GM19025 (cell line): Measurements from ENCODE around the gene CCSER1.
"Not testable (repeated sequence)": the region's sequence is repeated elsewhere in the genome, so short reads cannot be mapped to it uniquely, and the experiment has no call there.

Experiments
- ATAC-seq: cut with Tn5 transposase; IDR thresholded peaks from one replicate; pipeline ENCODE4 v1.9.1; 2021; ENCODE audit warnings: mild to moderate bottlenecking, low read depth, moderate library complexity; ENCODE audit not compliant: unreplicated experiment

The CCSER1 gene

GRCh38 chr4:91434631-91435030 is 1307.4 kb downstream of the CCSER1 start:
- no peak for ATAC-seq

DNA sequence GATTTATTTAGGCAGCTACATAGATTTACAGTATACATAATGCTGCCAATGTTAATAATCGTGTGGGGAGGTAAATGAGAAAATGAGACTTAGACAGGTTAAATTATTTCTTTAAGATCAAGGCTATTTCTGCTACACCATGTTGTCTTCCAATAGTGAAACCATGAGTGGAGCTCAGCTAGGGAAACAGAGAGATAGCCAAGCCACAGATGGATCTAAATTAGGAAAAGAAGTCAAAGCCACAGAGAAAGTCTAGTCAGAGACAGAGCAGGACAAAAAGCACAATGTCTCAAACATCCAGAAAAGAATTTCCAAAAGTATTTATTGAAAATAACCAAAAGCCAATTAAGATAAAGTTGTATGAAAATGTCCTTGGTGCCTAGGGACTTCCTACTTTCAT is 1309.4 kb downstream of the CCSER1 start:
- no peak for ATAC-seq

DNA sequence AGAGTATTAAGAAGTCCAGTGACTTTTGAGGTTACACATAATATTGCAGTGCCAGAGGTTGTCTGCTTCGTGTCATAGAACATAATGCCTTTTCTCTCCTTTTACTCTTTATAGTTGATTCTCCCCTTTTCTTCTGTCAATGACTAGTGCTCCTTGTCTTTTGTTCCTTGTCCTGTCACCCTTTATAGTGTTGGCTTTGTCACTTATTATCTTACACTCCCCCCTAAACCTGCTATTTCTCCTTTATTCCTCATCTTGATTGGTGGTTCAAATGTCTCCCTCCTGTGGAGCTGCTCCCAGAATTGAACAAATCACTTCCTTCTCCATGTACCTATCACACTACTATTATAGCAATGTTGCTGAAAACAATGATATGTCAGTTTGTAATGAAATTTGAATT is 1320.0 kb downstream of the CCSER1 start:
- ATAC-seq = no peak

- ATAC-seq = no peak
Observed at GRCh38 chr4:91448668-91449330, 1321.6 kb downstream of the CCSER1 start.

GRCh38 chr4:91454111-91454510 is 1326.9 kb downstream of the CCSER1 start:
- no peak for ATAC-seq

GRCh38 chr4:91462566-91462965 is 1335.4 kb downstream of the CCSER1 start:
- ATAC-seq = not testable (repeated sequence)

DNA sequence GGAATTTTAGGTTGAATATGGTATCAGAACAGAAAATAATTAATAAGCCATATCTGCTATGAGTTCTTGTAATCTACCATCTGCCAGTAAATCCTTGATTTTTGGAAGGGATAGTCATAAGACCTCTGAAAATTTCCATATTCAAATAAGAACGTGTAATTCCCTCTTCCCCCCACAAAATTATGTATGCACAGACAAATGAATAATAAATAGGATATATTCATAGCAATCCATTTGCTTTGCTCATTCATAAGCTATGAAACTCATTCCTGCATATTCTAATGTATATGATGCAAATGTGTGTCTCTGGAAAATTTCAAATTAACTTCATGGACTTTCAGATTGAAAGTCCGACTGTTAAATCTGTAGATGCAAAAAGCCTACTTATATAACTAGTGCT is 1343.5 kb downstream of the CCSER1 start:
- no peak for ATAC-seq

GRCh38 chr4:91471280-91471679 is 1344.1 kb downstream of the CCSER1 start:
- ATAC-seq = no peak

DNA sequence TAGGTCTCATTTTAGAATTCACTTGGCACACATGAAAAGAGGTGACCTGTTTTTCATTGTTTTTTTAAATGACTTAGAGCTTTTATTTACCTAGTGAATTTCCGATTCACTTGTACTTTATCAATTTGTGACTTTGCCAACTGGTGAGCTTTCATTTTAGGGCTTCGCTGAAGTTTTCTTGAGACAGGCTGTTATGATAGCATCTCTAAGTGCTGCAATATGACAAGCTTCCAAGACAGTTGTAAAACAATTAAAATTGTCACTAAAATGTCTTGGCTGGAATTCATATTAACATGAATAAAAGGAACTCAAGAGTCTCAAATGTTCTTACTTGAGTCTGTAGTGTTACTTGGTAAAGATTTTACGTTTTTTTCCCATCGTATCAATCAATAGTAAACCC is 1344.9 kb downstream of the CCSER1 start:
- ATAC-seq = no peak

DNA sequence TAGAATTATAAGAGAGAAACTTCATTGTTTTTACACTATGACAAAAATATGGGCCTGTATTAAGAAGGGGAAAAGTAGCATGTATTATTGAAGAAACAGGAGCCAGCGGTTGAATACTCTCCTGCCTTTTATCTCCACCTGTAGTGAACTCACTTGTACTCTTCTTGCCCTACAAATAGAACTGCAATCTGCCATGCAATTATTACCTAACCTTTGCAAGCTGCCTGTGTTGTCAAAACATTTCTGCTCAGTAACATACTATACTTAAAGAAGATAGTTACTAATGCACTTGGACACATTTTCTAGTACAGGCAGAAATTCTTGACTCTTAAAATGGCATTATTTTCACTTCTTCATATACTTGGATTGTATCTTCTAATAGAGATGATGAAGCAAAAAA is 1358.2 kb downstream of the CCSER1 start:
- ATAC-seq = no peak

DNA sequence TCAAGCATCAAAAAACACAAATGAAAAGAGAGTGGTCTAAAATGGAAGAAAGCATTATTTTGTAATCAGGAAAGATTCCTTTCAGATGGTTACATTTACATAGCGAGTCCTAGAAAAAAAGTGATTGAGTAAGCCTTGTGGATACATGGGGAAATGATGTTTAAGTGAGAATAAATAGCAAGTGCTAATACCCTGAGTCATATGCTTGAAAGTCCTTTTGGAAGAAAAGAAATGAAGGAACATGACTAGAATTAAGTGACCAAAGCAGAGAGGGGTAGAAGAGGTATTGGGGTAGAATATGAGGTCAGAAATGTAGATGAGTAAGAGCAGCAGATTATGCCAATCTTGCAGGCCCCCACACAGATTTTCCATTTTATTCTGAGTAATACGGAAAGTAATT is 1361.8 kb downstream of the CCSER1 start:
- no peak for ATAC-seq

DNA sequence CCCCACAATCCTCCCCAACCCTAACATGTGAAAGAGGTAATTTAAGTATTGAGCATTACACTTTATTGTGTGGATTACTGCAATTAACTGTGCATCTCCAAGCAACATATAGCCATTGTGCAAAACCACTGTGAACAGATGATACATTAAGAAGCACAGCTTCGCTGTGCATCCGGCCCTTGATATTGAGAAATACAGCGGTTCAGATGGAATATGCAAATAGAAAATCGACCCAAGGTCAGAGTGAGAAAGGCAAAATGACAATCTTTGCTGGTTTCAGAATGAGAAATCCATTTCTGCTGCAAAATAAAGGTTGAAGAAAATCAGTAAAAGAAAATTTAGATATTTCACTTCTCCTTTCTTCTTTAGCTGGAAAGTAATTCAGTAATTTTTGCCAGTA is 1370.7 kb downstream of the CCSER1 start:
- no peak for ATAC-seq

GRCh38 chr4:91502365-91502764 is 1375.2 kb downstream of the CCSER1 start:
- ATAC-seq = no peak

GRCh38 chr4:91513326-91513725 is 1386.1 kb downstream of the CCSER1 start:
- ATAC-seq = no peak

GRCh38 chr4:91519155-91519554 is 1392.0 kb downstream of the CCSER1 start:
- no peak for ATAC-seq

GRCh38 chr4:91525621-91526020 is 1398.4 kb downstream of the CCSER1 start:
- ATAC-seq = no peak

DNA sequence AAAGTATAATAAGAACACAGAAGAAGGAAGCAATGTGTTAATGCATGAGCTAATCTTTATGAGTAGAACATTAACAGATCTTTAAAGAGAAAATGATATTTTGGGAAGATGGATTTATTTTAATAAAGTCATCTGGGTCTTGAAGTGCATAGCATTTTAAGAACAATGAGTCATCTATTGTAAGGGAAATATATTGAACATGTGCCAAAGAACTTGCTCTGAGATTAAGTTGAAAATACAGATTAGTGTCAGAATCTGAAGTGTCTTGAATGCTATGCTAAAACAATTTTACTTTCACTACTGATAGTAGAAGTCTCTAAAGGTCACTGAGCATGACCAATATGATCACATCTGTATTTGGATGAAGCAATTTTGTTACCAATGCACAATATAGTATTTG is 1399.9 kb downstream of the CCSER1 start:
- no peak for ATAC-seq

GRCh38 chr4:91567594-91567993 is 1440.4 kb downstream of the CCSER1 start:
- ATAC-seq = no peak

DNA sequence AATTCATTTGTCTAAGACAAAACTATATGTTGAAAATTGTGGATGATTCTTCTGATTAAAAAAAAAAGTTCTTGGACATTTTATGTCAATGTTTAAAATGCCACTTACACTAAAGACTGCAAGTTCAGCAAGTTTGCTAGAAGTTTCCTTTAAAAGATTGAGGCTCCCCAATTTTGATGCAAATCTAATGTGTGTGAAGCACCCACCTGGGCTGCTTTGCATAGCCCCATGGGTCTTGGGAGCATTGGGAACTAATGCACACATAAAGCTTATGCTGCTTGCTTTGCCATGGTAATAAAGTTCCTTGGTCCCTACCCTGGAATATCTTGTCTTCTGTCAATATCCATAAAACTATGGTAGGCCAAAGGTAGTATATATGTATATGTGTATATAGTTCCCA is 1450.7 kb downstream of the CCSER1 start:
- no peak for ATAC-seq

DNA sequence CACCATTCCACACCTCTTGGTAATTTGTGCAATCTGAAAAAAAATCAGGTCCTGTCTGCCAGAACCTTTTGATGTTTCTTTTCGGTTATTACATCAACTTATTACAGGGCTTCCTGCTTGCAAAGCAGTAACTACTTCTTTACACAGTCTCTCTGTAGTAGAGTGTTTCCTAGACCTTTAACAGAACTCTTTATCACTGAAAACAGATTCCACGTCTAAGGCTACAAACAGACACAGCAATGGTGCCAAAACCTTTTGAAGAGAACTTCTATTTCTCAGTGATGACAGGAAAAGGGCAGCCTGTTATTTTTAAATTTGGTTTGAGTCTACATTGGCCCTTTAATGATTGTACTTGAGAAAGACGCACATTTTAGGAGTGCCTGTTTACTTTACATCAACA is 1463.1 kb downstream of the CCSER1 start:
- ATAC-seq = no peak

DNA sequence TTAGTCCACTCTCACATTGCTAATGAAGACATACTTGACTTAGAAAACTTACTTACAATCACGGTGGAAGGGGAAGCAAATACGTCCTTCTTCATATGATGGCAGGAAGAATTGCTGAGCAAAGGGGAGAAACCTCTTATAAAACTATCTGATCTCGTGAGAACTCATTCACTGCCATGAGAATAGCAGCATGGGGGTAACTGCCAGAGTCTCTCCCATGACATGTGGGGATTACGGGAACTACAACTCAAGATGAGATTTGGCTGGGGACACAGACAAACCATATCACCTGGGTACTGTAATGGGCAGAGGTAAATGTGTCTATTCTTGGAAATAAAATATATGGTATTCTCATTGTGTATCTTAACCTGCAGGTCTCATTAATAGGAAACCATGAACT is 1464.9 kb downstream of the CCSER1 start:
- no peak for ATAC-seq

- ATAC-seq = no peak
Observed at GRCh38 chr4:91596718-91597117, 1469.5 kb downstream of the CCSER1 start.

DNA sequence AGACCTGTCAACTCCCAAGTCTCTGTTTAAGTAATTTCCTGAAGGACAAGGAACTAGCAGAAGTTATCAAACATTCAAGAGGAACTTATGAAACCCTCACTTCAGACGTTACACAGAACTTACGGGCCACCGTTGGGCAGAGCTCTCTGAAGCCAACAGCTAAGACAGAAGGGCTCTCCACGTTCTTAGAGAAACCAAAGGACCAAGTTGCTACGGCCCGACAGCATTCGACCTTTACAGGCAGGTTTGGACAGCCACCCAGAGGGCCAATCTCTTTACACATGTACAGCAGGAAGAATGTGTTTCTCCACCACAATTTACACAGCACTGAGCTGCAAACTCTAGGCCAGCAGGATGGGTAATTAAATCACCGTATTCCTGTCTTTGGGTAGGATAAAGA is 1471.5 kb downstream of the CCSER1 start:
- ATAC-seq = no peak
